Gastrocnemius medialis (tissue), 4 donors: ENCODE measurements around the gene CD37. TPM values are rescaled to one million over a fixed set of nuclear protein-coding genes. Genes with fewer than 3 reads are reported as not detected.
"Not testable (repeated sequence)": the region's sequence is repeated elsewhere in the genome, so short reads cannot be mapped to it uniquely, and the experiment has no call there.

Experiments used
- ATAC-seq, 2 donors: fragments of 150-250 bp; one replicate each; pipeline ENCODE4 v1.9.1; 2016
- DNase-seq, 2 donors: peaks; one replicate each; pipeline ENCODE4 v3.0.0-alpha.2; 2019
- H3K27ac ChIP-seq, 4 donors: fragments of 200-600 bp; sonication (generic); 1 replicate in 1 of 4; 2 replicates in 3 of 4; pipeline ENCODE4 v1.5.1; 2016 to 2018; ENCODE audit warnings: mild to moderate bottlenecking in 2 of 4, moderate library complexity in 1 of 4
- H3K27me3 ChIP-seq, 3 donors: fragments of 200-600 bp; sonication (generic) in 2 of 3; 1 replicate in 1 of 3; 2 replicates in 2 of 3; pipeline versions ENCODE4 v1.5.1 to v1.6.0; 2016 to 2019; ENCODE audit warnings: mild to moderate bottlenecking in 1 of 3, moderate library complexity in 1 of 3
- H3K36me3 ChIP-seq, 2 donors: fragments of 200-600 bp; sonication (generic) in 1 of 2; one replicate each; pipeline ENCODE4 v1.5.1; 2017 to 2018
- H3K4me1 ChIP-seq, 2 donors: fragments of 200-600 bp; sonication (generic) in 1 of 2; one replicate each; pipeline ENCODE4 v1.5.1; 2016 to 2017; ENCODE audit warnings: mild to moderate bottlenecking in 2 of 2
- H3K4me3 ChIP-seq, 4 donors: fragments of 200-600 bp; sonication (generic) in 3 of 4; 1 replicate in 1 of 4; 2 replicates in 3 of 4; pipeline ENCODE4 v1.5.1; 2016 to 2019; ENCODE audit warnings: mild to moderate bottlenecking in 2 of 4
- H3K9me3 ChIP-seq, 3 donors: fragments of 200-600 bp; sonication (generic) in 2 of 3; 1 replicate in 1 of 3; 2 replicates in 2 of 3; pipeline ENCODE4 v1.5.1; 2016 to 2019
- CTCF ChIP-seq, 5 experiments: fragments of 450-650 bp in 3 of 5; fragments of 200-600 bp in 2 of 5; sonication (generic) in 2 of 5; IDR thresholded peaks in 4 of 5; conservative IDR thresholded peaks in 1 of 5; 1 replicate in 4 of 5; 2 replicates in 1 of 5; pipeline ENCODE4 v1.5.1; 2016 to 2019; ENCODE audit warnings: antibody characterized with exemption in 5 of 5, mild to moderate bottlenecking in 3 of 5, moderate library complexity in 3 of 5
- POLR2A ChIP-seq, 2 donors: fragments of 450-650 bp; IDR thresholded peaks; one replicate each; pipeline ENCODE4 v1.6.1; 2017; ENCODE audit warnings: antibody characterized with exemption in 2 of 2, mild to moderate bottlenecking in 2 of 2, moderate library complexity in 2 of 2
- in situ Hi-C, 4 donors: fragments of 200-750 bp; cut with MboI; loops; one replicate each; pipeline versions ENCODE4 v1.15.0 to v1.8.0; 2017; ENCODE audit warnings: low sequenced_read_pairs in 4 of 4
- intact Hi-C: fragments of 100-400 bp; cut with DNase I; formaldehyde crosslinking; loops from one replicate; pipeline ENCODE4 v1.15.1; 2023; ENCODE audit warnings: low total_unique reads
- total RNA-seq, 4 donors: library from RNA; depleted of rRNA; stranded (reverse); fragments of >200 nt; gene quantifications; one replicate each; pipeline versions ENCODE4 v1.1.0 to v1.2.3, GENCODE V29; 2016

The CD37 gene
- total RNA-seq, 4 donors from 2014 or later = 1.6 to 8.5 (median 2.3) TPM

- Histone ChIP-seq H3K4me3 (no peak overlapping the region), H3K27ac (no peak overlapping the region), H3K4me1 (no peaks in the 10 kb centered on the region), H3K27me3 (no peaks in the 10 kb centered on the region), H3K9me3 (no peaks in the 10 kb centered on the region), H3K36me3 (no peaks in the 10 kb centered on the region)
- ATAC-seq (no peak), DNase-seq (no peak)
- intact Hi-C loops = no loop called here
- in situ Hi-C loops = no loop called here
- TF ChIP-seq POLR2A (IDR thresholded peaks at IDR 0.05) (no peak), CTCF (IDR thresholded peaks at IDR 0.05 in 4 of 5, conservative IDR thresholded peaks at IDR 0.05 in 1 of 5) (no peak)
Observed at GRCh38 chr19:49328741-49329140, 6.5 kb upstream of the CD37 start.

GRCh38 chr19:49331187-49331586 is 4.0 kb upstream of the CD37 start:
- H3K4me1 ChIP-seq, H3K36me3 ChIP-seq, intact Hi-C loops, in situ Hi-C loops, H3K27ac ChIP-seq, H3K4me3 ChIP-seq, DNase-seq, H3K9me3 ChIP-seq, ATAC-seq, H3K27me3 ChIP-seq: not testable (repeated sequence)

GRCh38 chr19:49331616-49332055 is 3.6 kb upstream of the CD37 start:
- Histone ChIP-seq H3K9me3 (no peaks in the 10 kb centered on the region), H3K27ac (no peak overlapping the region), H3K4me1 (no peaks in the 10 kb centered on the region), H3K4me3 (no peak overlapping the region), H3K36me3 (no peaks in the 10 kb centered on the region), H3K27me3 (no peaks in the 10 kb centered on the region)
- ATAC-seq = peak; percentile 79 to 82
- TF ChIP-seq POLR2A (IDR thresholded peaks at IDR 0.05) (no peak), CTCF (IDR thresholded peaks at IDR 0.05 in 4 of 5, conservative IDR thresholded peaks at IDR 0.05 in 1 of 5) (no peak)
- in situ Hi-C loops (no loop called here), intact Hi-C loops (no loop called here)
- DNase-seq = no peak

- H3K27ac ChIP-seq, DNase-seq, in situ Hi-C loops, H3K4me1 ChIP-seq, H3K4me3 ChIP-seq, H3K9me3 ChIP-seq, ATAC-seq, H3K27me3 ChIP-seq, intact Hi-C loops, H3K36me3 ChIP-seq: not testable (repeated sequence)
Observed at GRCh38 chr19:49332691-49333417, 2.4 kb upstream of the CD37 start.

GRCh38 chr19:49333418-49333805 is 1.8 kb upstream of the CD37 start:
- Histone ChIP-seq H3K9me3 (no peaks in the 10 kb centered on the region), H3K27ac (no peak overlapping the region), H3K36me3 (no peaks in the 10 kb centered on the region), H3K4me1 (no peaks in the 10 kb centered on the region), H3K4me3 (no peak overlapping the region), H3K27me3 (peaks cover 0 to 6% (median 0%) of the 10 kb centered on the region in 3 donors)
- intact Hi-C loops = no loop called here
- no peak for TF ChIP-seq CTCF (IDR thresholded peaks at IDR 0.05 in 4 of 5, conservative IDR thresholded peaks at IDR 0.05 in 1 of 5)
- TF ChIP-seq POLR2A (IDR thresholded peaks at IDR 0.05) = no peak
- no peak for ATAC-seq
- in situ Hi-C loops = no loop called here
- DNase-seq = no peak
